ENCODE data around the gene ADCY1.

The ADCY1 gene

GRCh38 chr7:45595809-45596664 lies 21.9 kb downstream of the ADCY1 start:
- no peak for DNase-seq

DNA sequence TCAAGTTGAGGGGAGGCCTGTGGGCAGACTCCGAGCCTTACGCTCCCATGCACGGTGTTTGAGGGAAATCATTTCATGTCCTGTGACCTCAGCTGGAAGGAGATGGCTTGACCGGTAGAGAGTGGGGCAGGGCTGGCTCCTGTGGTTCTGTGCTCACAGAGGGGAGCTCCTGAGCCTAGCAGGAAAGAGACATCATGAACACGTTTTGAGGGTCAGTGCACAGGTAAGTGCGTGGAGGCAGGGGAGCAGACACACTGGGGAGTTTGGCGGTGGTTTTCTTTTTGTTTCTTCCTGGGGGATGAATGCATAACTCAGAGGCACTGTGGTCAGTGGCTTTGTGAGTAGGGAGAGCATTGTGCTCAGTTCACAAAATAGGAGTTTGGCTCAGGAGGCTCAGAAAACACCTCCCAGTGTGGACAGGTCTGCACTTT lies 22.5 kb downstream of the ADCY1 start:
- DNase-seq: no peak

DNA sequence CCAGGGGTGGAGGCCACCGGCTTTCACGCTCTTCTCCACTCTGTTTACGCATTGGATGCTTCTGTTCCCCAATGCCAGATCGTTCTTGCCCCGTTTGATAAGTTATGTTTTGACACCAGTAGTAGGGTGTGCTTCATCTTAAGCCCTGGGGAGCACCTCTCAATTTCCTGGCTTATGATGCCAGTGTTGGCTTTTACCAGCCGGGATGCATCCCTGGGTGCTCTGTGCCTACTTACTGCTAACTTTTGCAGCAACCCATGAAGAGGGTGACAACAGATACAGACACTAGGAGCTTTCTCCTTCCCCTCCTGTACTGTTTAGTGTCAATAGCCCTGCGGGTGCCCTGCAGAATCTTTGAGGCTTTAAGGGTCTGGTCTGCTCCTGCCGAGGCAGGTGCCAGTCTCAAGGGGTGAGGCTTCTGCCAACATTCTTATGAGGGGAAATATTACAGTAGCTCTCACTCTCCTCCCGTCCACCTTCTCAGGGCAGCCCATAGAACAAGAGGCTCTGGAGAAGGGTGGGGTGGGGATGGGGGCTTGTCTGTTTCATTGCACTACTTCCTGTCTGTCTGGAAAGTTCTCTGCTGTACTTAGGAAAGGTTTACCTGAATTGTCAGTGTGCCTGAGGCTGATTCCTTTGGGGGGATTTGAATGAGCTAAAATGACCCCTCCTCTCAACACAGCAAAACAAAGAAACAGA lies 23.3 kb downstream of the ADCY1 start:
- no peak for DNase-seq

DNA sequence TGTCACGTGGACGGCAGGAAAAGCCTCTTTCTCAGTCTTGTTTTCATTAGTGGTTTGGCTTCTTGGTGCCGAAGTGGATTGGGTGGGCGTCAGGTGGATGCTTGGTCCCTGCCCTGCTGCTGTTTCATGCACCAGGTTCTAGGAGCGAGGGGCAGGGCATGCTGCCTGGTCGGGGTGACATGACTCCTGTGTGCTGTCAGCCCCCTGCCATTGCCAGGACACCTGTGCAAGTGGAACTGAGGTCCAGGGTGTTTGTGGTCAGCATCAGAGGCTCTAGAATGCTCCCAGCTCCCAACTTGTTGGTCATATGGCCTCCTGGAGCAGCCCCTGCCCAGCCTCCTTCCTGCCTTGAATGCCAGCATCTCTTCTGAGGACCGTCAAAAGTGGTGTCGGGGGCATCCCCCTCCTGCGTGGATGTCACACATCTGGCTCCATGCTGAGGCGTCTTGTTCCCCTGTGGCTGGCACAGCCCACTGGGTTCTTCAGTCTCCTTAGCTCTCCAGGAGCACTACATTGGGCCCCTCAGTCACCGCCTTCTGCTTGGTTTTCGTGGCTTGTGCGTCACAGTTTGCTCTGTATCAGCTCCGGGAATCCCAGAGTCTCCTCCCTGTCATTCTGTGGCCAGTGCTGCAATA lies 24.8 kb downstream of the ADCY1 start:
- no peak for DNase-seq

GRCh38 chr7:45599851-45600706 lies 25.9 kb downstream of the ADCY1 start:
- DNase-seq: peak; percentile 12

GRCh38 chr7:45601094-45601493 lies 26.9 kb downstream of the ADCY1 start:
- peak; percentile 13 for DNase-seq

DNA sequence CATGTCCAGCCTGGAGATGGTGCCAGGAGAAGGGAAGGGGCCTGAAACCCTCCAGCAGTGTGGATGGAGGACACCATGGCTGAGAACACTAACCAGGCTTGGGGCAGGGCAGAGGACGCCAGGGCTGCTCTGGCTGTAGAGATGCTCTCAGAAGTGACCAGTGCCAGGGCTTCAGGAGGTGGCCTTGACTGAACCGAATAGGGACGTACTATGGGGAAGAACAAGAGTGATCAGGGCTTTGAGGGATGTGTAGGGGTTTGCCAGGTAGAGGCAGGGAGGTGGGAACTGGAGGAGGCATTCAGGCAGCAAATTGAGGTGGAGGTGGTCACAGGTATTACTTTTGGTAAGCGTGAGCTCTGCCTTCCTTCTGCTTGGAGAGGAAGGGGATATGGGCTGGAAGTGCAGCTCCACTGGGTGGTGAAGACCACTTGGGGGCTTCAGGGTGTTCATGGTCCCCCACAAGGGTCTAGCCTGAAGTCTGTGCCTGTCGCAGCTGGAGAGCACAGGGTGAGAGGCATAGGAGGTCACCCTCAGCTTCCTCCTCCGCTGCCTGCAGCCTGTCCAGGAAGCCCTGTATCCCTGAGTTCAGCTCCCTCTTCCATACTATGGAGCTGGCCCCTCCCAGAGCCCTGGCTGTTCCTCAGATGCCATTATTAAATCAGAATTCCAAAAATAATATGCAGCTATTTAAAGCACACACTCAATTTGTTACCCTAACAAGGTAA lies 27.8 kb downstream of the ADCY1 start:
- DNase-seq: no peak

- no peak for DNase-seq
Measured at GRCh38 chr7:45606050-45606449, 31.9 kb downstream of the ADCY1 start.

- no peak for DNase-seq
Measured at GRCh38 chr7:45606931-45607330, 32.8 kb downstream of the ADCY1 start.

DNA sequence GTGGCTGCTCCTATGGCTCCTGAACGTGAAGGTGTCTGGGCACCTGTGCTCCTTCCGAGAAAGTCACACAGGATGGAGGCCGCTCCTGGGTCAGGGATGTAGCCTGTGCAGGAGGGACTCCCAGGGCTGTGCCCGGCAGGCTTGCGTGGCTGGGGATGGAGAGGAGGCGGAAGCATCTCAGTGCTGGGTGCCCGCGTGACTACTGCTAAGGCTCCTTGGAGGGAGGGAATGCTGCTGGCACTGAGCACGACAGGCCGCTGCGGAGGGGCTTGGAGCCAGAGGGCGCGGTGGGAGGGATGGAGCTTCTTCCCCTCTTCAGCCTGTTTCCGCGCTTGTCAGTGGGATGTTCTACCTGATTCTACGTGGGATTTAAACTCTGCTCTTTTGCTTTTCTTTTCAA lies 35.0 kb downstream of the ADCY1 start:
- DNase-seq: no peak

DNA sequence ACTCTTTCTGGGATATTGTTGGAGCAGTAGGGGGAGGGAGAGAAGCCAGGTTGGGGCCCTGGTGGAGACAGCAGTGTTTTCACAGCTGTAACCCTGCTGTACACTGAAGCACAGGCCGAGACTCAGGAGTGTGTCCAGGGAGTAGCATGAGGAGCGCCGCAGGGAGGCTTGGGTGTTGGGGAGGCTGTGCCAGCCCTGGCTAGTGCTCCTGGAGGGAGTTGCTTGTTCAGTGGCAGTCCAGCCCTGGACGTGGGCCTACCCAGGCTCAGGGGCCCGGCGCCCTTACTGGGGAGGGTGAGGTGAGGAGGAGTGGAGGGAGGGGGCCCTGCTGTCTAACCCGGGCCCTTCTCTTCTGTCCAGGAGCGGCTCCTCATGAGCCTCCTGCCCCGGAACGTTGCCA lies 35.9 kb downstream of the ADCY1 start:
- no peak for DNase-seq

DNA sequence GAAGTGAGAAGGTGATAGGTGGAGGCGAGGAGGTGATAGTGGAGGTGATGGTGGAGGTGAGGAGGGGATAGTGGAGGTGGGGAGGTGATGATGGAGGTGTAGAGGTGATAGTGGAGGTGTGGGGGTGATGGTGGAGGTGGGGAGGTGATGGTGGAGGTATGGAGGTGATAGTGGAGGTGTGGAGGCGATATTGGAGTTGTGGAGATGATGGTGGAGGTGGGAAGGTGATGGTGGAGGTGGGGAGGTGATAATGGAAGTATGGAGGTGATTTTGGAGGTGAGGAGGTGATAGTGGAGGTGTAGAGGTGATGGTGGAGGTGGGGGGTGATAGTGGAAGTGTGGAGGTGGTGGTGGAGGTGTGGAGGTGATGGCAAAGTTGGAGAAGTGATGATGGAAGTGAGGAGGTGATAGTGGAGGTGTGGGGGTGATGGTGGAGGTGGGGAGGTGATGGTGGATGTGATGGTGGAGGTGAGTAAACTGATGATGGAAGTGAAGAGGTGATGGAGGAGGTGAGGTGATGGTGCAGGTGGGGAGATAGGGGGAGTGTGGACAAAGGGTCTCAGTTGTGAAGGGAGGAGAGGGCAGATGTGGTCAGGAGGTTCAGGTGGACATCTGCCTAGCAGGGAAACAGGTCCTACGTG lies 36.6 kb downstream of the ADCY1 start:
- no peak for DNase-seq

DNA sequence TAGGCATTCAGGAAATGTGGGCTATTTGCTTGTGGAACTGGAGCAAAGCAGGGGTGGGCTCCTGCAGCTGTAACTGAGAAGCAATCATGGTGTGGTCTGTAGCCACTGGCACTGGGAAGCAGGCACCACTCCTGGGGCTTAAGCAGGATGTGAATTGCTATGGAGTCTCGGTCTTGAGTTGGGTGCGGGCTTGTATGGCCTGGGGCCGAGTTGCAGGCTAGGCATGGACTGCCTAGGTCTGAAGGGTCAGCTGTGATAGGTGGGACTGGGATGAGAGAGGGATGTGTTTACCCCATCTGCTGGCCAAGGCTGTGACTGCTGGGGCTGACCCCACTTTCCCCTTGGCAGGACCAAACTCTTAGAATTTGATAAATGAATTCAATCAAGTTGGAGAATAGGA lies 43.0 kb downstream of the ADCY1 start:
- no peak for DNase-seq

DNA sequence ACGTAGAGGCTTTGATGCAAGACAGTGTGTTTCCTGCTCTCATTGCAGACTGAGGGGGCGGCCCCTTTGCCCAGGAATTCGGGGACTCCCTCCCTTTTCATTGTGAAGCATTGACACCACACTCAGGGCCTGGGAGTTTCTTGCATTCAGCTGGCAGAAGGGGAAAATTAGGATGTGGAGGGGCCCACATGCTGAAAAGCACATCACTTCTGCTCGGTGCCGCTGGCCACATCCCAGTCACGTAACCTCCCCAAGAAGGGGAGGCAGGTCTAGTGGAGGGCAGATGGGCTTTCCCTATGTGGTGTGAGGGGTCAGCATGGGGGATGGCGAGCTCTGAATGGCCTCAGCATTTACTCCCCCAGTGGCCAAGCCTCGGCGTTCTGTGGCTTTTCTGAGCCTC lies 47.9 kb downstream of the ADCY1 start:
- no peak for DNase-seq

DNA sequence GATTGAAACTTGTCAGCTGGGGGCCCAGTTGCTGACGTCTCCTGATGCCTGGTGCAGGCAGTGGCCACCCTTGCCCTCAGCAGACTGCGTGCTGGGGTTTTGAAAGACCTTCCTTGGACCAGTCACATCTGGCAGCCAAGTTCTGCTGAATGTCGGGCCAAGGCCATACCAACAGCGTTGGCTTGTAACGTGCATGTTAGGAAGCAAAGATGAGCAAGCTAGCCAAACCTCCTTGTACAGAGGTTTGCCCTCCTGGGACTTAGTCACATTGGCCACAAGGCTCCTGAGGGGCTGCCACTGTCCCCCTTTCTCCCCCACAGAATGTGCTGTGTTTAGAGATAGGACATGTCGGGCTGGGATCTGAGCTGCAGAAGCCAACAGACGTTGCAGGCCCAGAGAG lies 49.0 kb downstream of the ADCY1 start:
- DNase-seq: no peak

- DNase-seq: no peak
Measured at GRCh38 chr7:45623740-45624391, 49.7 kb downstream of the ADCY1 start.

GRCh38 chr7:45624392-45624760 lies 50.2 kb downstream of the ADCY1 start:
- DNase-seq: no peak

GRCh38 chr7:45625067-45625466 lies 50.9 kb downstream of the ADCY1 start:
- DNase-seq: no peak

DNA sequence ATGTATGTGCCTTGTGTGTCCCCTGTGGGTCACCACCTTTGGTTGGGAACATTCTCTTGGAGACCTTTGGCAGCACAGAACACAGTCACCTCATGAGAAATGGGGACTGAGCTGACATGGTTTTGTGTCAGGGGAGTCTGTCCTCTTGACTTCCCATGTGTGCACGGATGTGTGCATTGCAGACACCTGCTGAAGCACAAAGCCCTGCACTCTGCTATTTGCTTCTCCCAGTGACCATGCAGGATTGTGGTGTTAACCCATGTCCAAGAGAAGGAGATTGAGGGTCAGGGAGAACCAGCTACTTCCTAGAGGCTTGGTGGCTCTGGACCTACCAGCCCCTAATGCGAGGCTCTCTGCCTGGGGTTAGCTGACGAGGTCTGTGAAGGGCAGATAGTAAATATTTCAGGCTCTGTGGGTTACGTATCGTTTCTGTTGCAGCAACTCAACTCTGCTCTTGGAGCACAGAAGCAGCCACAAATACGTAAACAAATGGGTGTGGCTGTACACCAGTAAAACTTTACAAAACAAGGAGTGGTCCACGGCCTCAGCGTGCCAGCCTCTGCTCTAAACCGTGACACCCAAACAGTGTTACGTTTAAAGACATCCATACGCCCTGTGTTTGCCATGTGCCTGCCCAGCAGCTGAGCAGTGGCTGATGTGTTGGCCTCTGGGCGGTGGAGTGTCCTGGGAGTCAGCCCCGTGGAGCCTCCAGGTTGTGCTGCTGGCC lies 51.7 kb downstream of the ADCY1 start:
- no peak for DNase-seq
